ENCODE results near the gene SMG9. TPM values are rescaled to one million over a fixed set of nuclear protein-coding genes. Genes with fewer than 3 reads are reported as not detected.
A peak's percentile ranks its signal among the peaks of the same experiment; 100 is the strongest.

Gene SMG9
- total and polyA plus RNA-seq, 12 donors = 10.0 to 30.4 (median 13.4) TPM

DNA sequence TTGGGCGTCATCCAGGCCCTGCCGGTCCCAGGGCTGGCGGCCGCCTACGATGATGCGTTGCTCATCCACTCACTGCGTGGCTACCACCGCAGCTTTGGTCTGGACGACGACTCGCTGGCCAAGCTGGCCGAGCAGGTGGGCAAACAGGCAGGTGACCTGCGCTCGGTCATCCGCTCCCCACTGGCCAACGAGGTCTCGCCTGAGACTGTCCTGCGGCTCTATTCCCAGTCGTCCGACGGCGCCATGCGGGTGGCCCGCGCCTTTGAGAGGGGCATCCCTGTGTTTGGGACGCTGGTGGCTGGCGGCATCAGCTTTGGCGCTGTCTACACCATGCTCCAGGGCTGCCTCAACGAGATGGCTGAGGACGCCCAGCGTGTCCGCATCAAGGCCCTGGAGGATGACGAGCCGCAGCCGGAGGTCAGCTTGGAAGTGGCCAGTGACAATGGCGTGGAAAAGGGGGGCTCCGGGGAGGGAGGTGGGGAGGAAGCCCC lies 35.3 kb downstream of the SMG9 start:
- Histone ChIP-seq H3K27ac (no peak overlapping the region), H3K4me1 (no peaks in the 10 kb centered on the region), H3K4me3 (no peak overlapping the region), H3K9me3 (no peaks in the 10 kb centered on the region), H3K36me3 (no peaks in the 10 kb centered on the region), H3K27me3 (peaks cover 0 to 5% (median 0%) of the 10 kb centered on the region in 7 donors)
- DNase-seq (no peak), ATAC-seq (peak in 1 of 8 donors; percentile 18)
- WGBS, 2 donors = 92% methylated on average over 37 of the region's 37 CpGs
- TF ChIP-seq, protein P1, sequence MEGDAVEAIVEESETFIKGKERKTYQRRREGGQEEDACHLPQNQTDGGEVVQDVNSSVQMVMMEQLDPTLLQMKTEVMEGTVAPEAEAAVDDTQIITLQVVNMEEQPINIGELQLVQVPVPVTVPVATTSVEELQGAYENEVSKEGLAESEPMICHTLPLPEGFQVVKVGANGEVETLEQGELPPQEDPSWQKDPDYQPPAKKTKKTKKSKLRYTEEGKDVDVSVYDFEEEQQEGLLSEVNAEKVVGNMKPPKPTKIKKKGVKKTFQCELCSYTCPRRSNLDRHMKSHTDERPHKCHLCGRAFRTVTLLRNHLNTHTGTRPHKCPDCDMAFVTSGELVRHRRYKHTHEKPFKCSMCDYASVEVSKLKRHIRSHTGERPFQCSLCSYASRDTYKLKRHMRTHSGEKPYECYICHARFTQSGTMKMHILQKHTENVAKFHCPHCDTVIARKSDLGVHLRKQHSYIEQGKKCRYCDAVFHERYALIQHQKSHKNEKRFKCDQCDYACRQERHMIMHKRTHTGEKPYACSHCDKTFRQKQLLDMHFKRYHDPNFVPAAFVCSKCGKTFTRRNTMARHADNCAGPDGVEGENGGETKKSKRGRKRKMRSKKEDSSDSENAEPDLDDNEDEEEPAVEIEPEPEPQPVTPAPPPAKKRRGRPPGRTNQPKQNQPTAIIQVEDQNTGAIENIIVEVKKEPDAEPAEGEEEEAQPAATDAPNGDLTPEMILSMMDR (IDR thresholded peaks at IDR 0.05) = no peak
- intact Hi-C loops (cut with DNase I) = no loop called here

GRCh38 chr19:43718627-43719377 lies 36.0 kb downstream of the SMG9 start:
- TF ChIP-seq, protein P1 (IDR thresholded peaks at IDR 0.05) = no peak
- intact Hi-C loops (cut with DNase I) = no loop called here
- Histone ChIP-seq H3K36me3 (no peaks in the 10 kb centered on the region), H3K4me3 (no peak overlapping the region), H3K27me3 (peaks cover 0 to 5% (median 0%) of the 10 kb centered on the region in 7 donors), H3K27ac (no peak overlapping the region), H3K9me3 (no peaks in the 10 kb centered on the region), H3K4me1 (no peaks in the 10 kb centered on the region)
- no peak for ATAC-seq
- no peak for DNase-seq
- 94% methylated on average over 59 to 60 of the region's 60 CpGs for WGBS, 2 donors

GRCh38 chr19:43715776-43716175 lies 39.0 kb downstream of the SMG9 start, which contains the start of gene IRGC:
Gene IRGC (plus strand): TSS chr19:43716076. CDS start chr19:43718559, 2,483 bp downstream.
- intact Hi-C loops (cut with DNase I) = no loop called here
- no peaks in the 10 kb centered on the region for H3K9me3 ChIP-seq
- TF ChIP-seq, protein P1 (IDR thresholded peaks at IDR 0.05) = no peak
- ATAC-seq = no peak
- no peak within 1 kb of the TSS for H3K27ac ChIP-seq
- H3K4me1 ChIP-seq = no peaks in the 10 kb centered on the region
- no peak within 1 kb of the TSS for H3K4me3 ChIP-seq
- DNase-seq = no peak
- H3K36me3 ChIP-seq = no peaks in the 10 kb centered on the region
- 64 to 67% methylated on average over 4 of the region's 4 CpGs for WGBS, 2 donors
- H3K27me3 ChIP-seq = peaks cover 0 to 6% (median 0%) of the 10 kb centered on the region in 7 donors

- Histone ChIP-seq H3K4me3 (no peak overlapping the region), H3K27me3 (peaks cover 0 to 9% (median 0%) of the 10 kb centered on the region in 7 donors), H3K27ac (no peak overlapping the region), H3K4me1 (no peaks in the 10 kb centered on the region), H3K9me3 (peaks cover 0 to 13% (median 7%) of the 10 kb centered on the region in 11 donors), H3K36me3 (no peaks in the 10 kb centered on the region)
- intact Hi-C loops (cut with DNase I) = no loop called here
- TF ChIP-seq, protein P1 (IDR thresholded peaks at IDR 0.05) = no peak
- DNase-seq (no peak), ATAC-seq (no peak)
- 73 to 81% methylated on average over 3 of the region's 3 CpGs for WGBS, 2 donors
Observed at GRCh38 chr19:43713208-43713607, 41.6 kb downstream of the SMG9 start.
